ENCODE measurements around the gene DNAJC5G.

DNA sequence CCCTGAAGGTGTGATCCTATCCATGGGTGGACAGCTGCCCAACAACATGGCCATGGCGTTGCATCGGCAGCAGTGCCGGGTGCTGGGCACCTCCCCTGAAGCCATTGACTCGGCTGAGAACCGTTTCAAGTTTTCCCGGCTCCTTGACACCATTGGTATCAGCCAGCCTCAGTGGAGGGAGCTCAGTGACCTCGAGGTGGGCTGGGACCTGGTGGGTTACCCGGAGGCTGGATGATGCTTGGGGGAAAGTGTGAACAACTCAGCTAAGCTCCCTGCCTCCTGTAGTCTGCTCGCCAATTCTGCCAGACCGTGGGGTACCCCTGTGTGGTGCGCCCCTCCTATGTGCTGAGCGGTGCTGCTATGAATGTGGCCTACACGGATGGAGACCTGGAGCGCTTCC is 41.9 kb upstream of the DNAJC5G start:
- TF ChIP-seq CTCF (conservative IDR thresholded peaks at IDR 0.05; ENCODE audit: low read depth, low read length), result no peak
- no peak for TF ChIP-seq EZH2 (IDR thresholded peaks at IDR 0.05; ENCODE audit: borderline replicate concordance, low read depth, low read length, poor library complexity, severe bottlenecking)

Measured in A673 (cell line).